GM23338 (cell line): ENCODE data around the gene CACNA1S.
A peak's percentile ranks its signal among the peaks of the same experiment; 100 is the strongest.

ENCODE experiments used
- EZH2 ChIP-seq: fragments of 200-600 bp; sonication (generic); IDR thresholded peaks from one replicate; pipeline ENCODE4 v1.8.0; 2017; ENCODE audit warnings: antibody characterized with exemption, mild to moderate bottlenecking, low read depth; ENCODE audit not compliant: unreplicated experiment
- EZH2phosphoT487 ChIP-seq: fragments of 200-600 bp; sonication (generic); IDR thresholded peaks from one replicate; pipeline ENCODE4 v1.8.1; 2018; ENCODE audit warnings: antibody characterized with exemption; ENCODE audit not compliant: unreplicated experiment
- JUNB ChIP-seq: IDR thresholded peaks from one replicate; pipeline ENCODE4 v1.6.1; 2016; ENCODE audit warnings: antibody characterized with exemption; ENCODE audit not compliant: unreplicated experiment
- STAT1 ChIP-seq: IDR thresholded peaks from one replicate; pipeline ENCODE4 v1.6.1; 2016; ENCODE audit warnings: antibody characterized with exemption; ENCODE audit not compliant: unreplicated experiment
- ZNF331 ChIP-seq: fragments of 250-450 bp; sonication (Bioruptor Pico); IDR thresholded peaks from 2 replicates; pipeline ENCODE4 v1.5.0; 2020; ENCODE audit warnings: low read depth, mild to moderate bottlenecking, moderate library complexity
- TF ChIP-seq, protein P1 (sequence below): IDR thresholded peaks from one replicate; pipeline ENCODE4 v1.6.1; 2018; ENCODE audit warnings: antibody characterized with exemption; ENCODE audit not compliant: unreplicated experiment
- TF ChIP-seq, protein P2 (sequence below), 2 experiments: fragments of 200-600 bp in 1 of 2; sonication (generic) in 1 of 2; conservative IDR thresholded peaks; 2 replicates each; pipeline versions ENCODE4 v1.5.1 to v1.6.1; 2016 to 2017; ENCODE audit warnings: antibody characterized with exemption in 2 of 2, low read depth in 2 of 2, mild to moderate bottlenecking in 2 of 2, moderate library complexity in 1 of 2

DNA sequence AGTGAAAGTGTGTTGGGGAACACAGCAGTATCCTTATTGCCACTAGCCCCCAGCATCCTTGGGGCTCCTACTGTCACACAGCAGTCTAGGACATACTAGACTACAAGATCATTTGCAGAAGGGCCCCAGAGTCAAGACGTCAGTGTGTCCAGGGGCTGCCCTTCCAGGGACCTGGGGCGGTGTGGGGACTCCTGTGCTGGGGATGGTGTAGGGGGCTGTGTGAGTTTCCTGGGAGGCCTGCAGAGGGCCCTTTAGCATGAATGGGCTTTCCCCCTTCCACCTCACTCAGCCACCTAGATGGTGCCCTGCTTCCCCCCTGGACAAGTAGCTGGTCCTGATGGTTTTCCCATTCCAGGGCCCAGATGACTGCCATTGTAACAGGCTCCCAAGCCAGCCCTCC, 71.2 kb downstream of the CACNA1S start:
- TF ChIP-seq, protein P1, sequence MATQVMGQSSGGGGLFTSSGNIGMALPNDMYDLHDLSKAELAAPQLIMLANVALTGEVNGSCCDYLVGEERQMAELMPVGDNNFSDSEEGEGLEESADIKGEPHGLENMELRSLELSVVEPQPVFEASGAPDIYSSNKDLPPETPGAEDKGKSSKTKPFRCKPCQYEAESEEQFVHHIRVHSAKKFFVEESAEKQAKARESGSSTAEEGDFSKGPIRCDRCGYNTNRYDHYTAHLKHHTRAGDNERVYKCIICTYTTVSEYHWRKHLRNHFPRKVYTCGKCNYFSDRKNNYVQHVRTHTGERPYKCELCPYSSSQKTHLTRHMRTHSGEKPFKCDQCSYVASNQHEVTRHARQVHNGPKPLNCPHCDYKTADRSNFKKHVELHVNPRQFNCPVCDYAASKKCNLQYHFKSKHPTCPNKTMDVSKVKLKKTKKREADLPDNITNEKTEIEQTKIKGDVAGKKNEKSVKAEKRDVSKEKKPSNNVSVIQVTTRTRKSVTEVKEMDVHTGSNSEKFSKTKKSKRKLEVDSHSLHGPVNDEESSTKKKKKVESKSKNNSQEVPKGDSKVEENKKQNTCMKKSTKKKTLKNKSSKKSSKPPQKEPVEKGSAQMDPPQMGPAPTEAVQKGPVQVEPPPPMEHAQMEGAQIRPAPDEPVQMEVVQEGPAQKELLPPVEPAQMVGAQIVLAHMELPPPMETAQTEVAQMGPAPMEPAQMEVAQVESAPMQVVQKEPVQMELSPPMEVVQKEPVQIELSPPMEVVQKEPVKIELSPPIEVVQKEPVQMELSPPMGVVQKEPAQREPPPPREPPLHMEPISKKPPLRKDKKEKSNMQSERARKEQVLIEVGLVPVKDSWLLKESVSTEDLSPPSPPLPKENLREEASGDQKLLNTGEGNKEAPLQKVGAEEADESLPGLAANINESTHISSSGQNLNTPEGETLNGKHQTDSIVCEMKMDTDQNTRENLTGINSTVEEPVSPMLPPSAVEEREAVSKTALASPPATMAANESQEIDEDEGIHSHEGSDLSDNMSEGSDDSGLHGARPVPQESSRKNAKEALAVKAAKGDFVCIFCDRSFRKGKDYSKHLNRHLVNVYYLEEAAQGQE, result no peak
- TF ChIP-seq, protein P2, sequence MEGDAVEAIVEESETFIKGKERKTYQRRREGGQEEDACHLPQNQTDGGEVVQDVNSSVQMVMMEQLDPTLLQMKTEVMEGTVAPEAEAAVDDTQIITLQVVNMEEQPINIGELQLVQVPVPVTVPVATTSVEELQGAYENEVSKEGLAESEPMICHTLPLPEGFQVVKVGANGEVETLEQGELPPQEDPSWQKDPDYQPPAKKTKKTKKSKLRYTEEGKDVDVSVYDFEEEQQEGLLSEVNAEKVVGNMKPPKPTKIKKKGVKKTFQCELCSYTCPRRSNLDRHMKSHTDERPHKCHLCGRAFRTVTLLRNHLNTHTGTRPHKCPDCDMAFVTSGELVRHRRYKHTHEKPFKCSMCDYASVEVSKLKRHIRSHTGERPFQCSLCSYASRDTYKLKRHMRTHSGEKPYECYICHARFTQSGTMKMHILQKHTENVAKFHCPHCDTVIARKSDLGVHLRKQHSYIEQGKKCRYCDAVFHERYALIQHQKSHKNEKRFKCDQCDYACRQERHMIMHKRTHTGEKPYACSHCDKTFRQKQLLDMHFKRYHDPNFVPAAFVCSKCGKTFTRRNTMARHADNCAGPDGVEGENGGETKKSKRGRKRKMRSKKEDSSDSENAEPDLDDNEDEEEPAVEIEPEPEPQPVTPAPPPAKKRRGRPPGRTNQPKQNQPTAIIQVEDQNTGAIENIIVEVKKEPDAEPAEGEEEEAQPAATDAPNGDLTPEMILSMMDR (conservative IDR thresholded peaks at IDR 0.05; ENCODE audit: low read depth in 2 of 2), result 0 out of 4 replicates have a peak, but pooled peaks of 1 of the 2 experiments have one; percentile 2
- TF ChIP-seq EZH2 (no peak), STAT1 (no peak), ZNF331 (CRISPR knock-in tag) (no peak), JUNB (no peak), EZH2phosphoT487 (no peak)
